ENCODE results near the gene MYO15B. TPM values are rescaled to one million over a fixed set of nuclear protein-coding genes. Genes with fewer than 3 reads are reported as not detected.

MYO15B gene
- polyA plus RNA-seq, 1 experiment = 0.52 TPM

DNA sequence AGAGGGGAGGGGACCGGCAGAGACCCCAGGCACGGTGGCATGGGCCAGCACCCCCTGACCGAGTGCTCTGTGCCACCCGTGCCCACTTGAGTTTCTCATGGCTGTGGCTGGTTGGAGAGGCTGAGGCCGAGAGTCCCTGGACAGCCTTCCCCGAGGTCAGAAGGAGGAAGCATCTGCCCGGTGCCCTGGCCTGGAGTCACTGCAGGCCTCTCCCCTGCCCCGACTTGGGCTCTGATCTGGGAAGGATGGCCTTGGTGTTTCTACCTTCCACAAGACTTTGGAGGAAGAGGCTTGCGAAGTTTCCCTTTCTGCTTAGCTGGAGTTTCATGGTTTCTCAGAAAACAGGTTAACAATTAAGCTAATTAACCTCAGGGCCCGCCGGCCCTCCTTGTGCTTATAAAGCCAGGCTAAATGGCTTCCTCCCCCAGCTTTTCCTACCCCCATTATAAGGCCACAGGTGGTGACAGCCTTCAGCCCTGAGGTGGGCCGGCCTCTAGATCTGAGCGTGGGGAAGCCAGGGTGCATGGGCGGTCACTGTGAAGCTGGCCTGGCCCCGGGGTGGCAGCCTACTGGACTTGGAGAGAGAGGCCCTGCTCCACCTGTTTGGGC is 44.8 kb upstream of the MYO15B start:
- POLR2A ChIA-PET = interaction anchor here (1.7 kb wide), 1 partner anchor 10 kb away, joined by 4 read pairs; no protein-coding TSS in a partner anchor
- CTCF ChIA-PET = interaction anchor here (0.6 to 1.3 kb wide), 2 partner anchors 26 to 118 kb away, joined by 3 read pairs; partner anchors contain the start of gene TSEN54
- DNase-seq (ENCODE audit: low read depth, low spot score) = no peak
- Histone ChIP-seq H3K9me3 (ENCODE audit: control insufficient read depth, insufficient read depth, low read length) (no peaks in the 10 kb centered on the region), H3K27me3 (ENCODE audit: control insufficient read depth, insufficient read depth, low read length) (peaks cover 37% of the 10 kb centered on the region), H3K27ac (ENCODE audit: low read depth, low read length) (no peak overlapping the region), H3K4me3 (ENCODE audit: low read depth, low read length) (no peak overlapping the region)
- no peak for TF ChIP-seq CTCF (IDR thresholded peaks at IDR 0.05; ENCODE audit: low read depth, low read length)

GRCh38 chr17:75544250-75544649 is 43.4 kb upstream of the MYO15B start:
- TF ChIP-seq CTCF (IDR thresholded peaks at IDR 0.05; ENCODE audit: low read depth, low read length) = no peak
- no peak for DNase-seq (ENCODE audit: low read depth, low spot score)
- H3K9me3 ChIP-seq (ENCODE audit: control insufficient read depth, insufficient read depth, low read length) = no peaks in the 10 kb centered on the region
- POLR2A ChIA-PET = no interaction called here
- H3K27ac ChIP-seq (ENCODE audit: low read depth, low read length) = no peak overlapping the region
- H3K4me3 ChIP-seq (ENCODE audit: low read depth, low read length) = no peak overlapping the region
- H3K27me3 ChIP-seq (ENCODE audit: control insufficient read depth, insufficient read depth, low read length) = peaks cover 31% of the 10 kb centered on the region
- CTCF ChIA-PET = no interaction called here

GRCh38 chr17:75546181-75546580 is 41.4 kb upstream of the MYO15B start:
- no peak for TF ChIP-seq CTCF (IDR thresholded peaks at IDR 0.05; ENCODE audit: low read depth, low read length)
- DNase-seq (ENCODE audit: low read depth, low spot score) = no peak
- Histone ChIP-seq H3K27ac (ENCODE audit: low read depth, low read length) (no peak overlapping the region), H3K9me3 (ENCODE audit: control insufficient read depth, insufficient read depth, low read length) (no peaks in the 10 kb centered on the region), H3K4me3 (ENCODE audit: low read depth, low read length) (no peak overlapping the region), H3K27me3 (ENCODE audit: control insufficient read depth, insufficient read depth, low read length) (peaks cover 23% of the 10 kb centered on the region)
- POLR2A ChIA-PET = no interaction called here
- CTCF ChIA-PET = no interaction called here

GRCh38 chr17:75547091-75547490 is 40.5 kb upstream of the MYO15B start:
- POLR2A ChIA-PET = no interaction called here
- Histone ChIP-seq H3K4me3 (ENCODE audit: low read depth, low read length) (no peak overlapping the region), H3K27me3 (ENCODE audit: control insufficient read depth, insufficient read depth, low read length) (peaks cover 23% of the 10 kb centered on the region), H3K9me3 (ENCODE audit: control insufficient read depth, insufficient read depth, low read length) (no peaks in the 10 kb centered on the region), H3K27ac (ENCODE audit: low read depth, low read length) (no peak overlapping the region)
- TF ChIP-seq CTCF (IDR thresholded peaks at IDR 0.05; ENCODE audit: low read depth, low read length) = no peak
- CTCF ChIA-PET = no interaction called here
- DNase-seq (ENCODE audit: low read depth, low spot score) = no peak

GRCh38 chr17:75548813-75549212 is 38.8 kb upstream of the MYO15B start:
- no peak for DNase-seq (ENCODE audit: low read depth, low spot score)
- no peaks in the 10 kb centered on the region for H3K9me3 ChIP-seq (ENCODE audit: control insufficient read depth, insufficient read depth, low read length)
- no peak overlapping the region for H3K4me3 ChIP-seq (ENCODE audit: low read depth, low read length)
- TF ChIP-seq CTCF (IDR thresholded peaks at IDR 0.05; ENCODE audit: low read depth, low read length) = no peak
- H3K27ac ChIP-seq (ENCODE audit: low read depth, low read length) = no peak overlapping the region
- H3K27me3 ChIP-seq (ENCODE audit: control insufficient read depth, insufficient read depth, low read length) = peaks cover 18% of the 10 kb centered on the region
- CTCF ChIA-PET = no interaction called here
- POLR2A ChIA-PET = no interaction called here
